CD4-positive, alpha-beta T cell treated with Interleukin-15 for 4 hours (primary cell): Measurements from ENCODE around the gene AREL1.
A peak's percentile ranks its signal among the peaks of the same experiment; 100 is the strongest.
"Not testable (repeated sequence)": the region's sequence is repeated elsewhere in the genome, so short reads cannot be mapped to it uniquely, and the experiment has no call there.

ENCODE experiments used
- DNase-seq: peaks from one replicate; pipeline ENCODE4 v3.0.0-alpha.2; 2020; ENCODE audit warnings: low spot score

AREL1 gene

GRCh38 chr14:74712499-74713394 is at the start of gene AREL1, which contains the start of gene FCF1:
TSS of gene AREL1 (minus strand) at chr14:74713080. CDS start at chr14:74685615, 27,465 bp downstream.
TSS of gene FCF1 (plus strand) at chr14:74713144. CDS start at chr14:74713198, 54 bp downstream.
- DNase-seq = peak; percentile 83

DNA sequence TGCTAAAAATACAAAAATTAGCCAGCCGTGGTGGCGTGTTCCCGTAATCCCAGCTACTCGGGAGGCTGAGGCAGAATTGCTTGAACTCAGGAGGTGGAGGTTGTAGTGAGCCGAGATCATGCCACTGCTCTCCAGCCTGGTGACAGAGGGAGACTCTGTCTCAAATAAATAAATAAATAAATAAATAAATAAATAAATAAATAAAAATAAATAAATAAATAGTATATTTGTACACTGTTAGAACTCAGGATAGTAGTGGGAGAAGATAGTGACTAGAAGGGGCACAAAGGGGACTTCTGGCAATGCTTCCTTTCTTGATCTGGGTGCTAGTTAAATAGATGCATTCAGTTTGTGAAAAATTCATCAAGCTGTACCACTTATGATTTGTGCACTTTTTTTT is 45.6 kb upstream of the AREL1 start:
- DNase-seq = not testable (repeated sequence)

DNA sequence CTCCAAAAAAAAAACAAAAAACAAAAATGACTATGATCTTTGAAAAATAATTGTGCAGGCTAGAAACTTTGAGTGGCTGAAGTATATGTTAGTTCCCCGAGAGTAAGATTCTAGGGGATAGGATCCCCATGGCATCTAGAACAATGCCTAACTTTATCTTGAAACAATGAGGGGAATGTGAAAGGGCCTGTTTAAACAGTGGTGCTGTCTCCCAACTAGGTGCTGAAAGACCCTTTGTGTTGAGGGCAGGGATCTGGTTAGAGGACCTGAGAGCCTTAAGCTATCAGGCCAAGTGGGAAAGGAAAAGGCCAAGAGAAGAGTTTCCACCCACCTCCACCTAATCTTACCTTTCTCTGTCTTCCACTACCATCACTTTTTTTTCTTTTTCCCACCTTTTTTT is 43.4 kb upstream of the AREL1 start:
- DNase-seq = no peak

DNA sequence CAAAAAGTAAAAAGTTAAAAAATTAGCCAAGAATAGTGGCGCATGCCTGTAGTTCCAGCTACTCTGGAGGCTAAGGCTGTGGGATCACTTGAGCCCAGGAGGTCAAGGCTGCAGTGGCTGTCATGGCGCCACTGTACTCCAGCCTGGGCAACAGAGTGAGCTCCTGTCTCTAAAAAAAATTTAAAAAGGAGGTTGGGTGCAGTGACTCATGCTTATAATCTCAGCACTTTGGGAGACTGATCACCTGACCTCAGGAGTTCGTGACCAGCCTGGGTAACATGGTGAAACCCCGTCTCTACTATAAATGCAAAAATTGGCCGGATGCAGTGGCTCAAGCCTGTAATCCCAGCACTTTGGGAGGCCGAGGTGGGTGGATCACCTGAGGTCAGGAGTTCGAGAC is 42.0 kb upstream of the AREL1 start:
- no peak for DNase-seq

GRCh38 chr14:74754157-74754556 is 41.3 kb upstream of the AREL1 start:
- no peak for DNase-seq

DNA sequence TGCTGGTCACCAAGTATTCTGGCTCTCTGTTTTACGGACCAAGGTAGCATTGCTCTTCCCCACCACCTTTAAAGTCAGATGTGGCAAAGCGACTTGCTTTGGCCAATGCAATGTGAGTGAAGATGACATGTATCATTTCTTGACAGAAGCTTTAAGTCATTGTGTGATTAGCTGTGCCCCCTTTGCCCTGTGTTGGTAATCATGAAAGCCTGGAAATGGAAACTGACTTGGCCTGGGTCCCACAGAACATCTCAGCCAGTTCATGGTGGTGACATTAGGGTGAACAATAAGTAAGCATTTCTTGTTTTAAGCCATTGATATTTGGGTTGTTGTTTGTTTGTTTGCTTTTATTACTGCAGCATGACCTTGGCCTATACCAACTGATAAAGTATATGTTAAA is 34.4 kb upstream of the AREL1 start:
- no peak for DNase-seq

GRCh38 chr14:74739293-74740030 is 26.6 kb upstream of the AREL1 start:
- no peak for DNase-seq

DNA sequence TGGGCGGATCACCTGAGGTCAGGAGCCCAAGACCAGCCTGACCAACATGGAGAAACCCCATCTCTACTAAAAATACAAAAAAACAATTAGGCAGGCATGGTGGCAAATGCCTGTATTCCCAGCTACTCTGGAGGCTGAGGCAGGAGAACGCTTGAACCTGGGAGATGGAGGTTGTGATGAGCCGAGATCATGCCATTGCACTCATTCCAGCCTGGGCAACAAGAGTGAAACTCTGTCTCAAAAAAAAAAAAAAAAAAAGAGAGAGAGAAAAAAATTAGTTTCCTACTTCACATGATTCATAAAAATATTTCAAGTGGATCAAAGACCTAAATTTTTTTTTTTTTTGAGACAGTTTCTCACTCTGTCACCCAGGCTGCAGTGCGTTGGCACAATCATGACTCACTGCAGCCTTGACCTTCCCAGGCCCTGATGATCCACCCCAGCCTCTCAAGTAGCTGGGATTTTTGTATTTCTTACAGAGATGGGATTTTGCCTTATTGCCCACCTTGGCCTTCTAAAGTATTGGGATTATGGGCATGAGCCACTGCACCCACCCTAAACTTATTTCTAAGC is 25.0 kb upstream of the AREL1 start:
- no peak for DNase-seq

- no peak for DNase-seq
These were observed 22.2 kb upstream of the AREL1 start for GRCh38 chr14:74735125-74735524.

DNA sequence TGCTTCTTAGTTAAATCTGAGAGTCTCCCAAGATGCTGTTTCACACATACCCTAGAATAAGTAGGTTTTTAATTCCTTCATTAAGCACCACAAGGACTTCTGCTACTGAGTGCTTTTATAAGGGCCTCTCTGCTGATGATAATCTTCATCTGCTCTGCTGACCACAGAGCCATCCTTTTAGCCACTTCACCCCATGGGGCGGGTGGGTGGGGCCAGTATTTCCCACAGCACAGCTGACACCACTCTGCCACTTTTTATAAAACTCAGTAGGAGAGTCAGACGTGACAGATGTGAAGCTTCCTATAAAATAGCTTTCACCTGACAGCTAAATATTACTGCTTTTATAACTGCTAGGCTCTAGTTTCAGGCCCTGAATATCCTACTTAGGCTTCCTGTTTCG is 20.3 kb upstream of the AREL1 start:
- DNase-seq = no peak

GRCh38 chr14:74732387-74732786 is 19.5 kb upstream of the AREL1 start:
- DNase-seq = no peak

DNA sequence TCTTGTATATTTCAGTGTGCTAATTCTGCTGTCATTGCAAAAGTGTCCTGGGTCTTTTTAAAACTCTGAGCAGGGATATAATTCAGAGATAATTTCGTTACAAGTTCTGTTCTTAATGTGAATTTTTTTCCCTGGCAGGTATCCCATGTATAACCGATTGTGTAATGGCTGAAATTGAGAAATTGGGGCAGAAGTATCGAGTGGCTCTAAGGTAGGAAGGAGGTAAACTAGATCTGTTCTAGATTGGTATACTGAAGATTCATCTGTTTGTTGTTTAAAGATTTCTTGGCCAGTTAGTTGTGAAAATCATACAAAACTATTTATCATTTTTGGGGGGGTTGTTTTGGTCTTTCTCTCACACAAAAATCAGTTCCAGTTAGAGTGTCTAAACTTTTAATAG is 10.3 kb upstream of the AREL1 start:
- no peak for DNase-seq

- DNase-seq = no peak
These were observed 7.6 kb upstream of the AREL1 start for GRCh38 chr14:74720526-74720925.

- DNase-seq = no peak
These were observed 485 bp upstream of the AREL1 start for GRCh38 chr14:74713395-74713735.

GRCh38 chr14:74711651-74712050 is 1.2 kb downstream of the AREL1 start:
- DNase-seq = no peak

GRCh38 chr14:74710480-74710879 is 2.4 kb downstream of the AREL1 start:
- DNase-seq = no peak

- DNase-seq = no peak
These were observed 7.0 kb downstream of the AREL1 start for GRCh38 chr14:74705613-74706500.

DNA sequence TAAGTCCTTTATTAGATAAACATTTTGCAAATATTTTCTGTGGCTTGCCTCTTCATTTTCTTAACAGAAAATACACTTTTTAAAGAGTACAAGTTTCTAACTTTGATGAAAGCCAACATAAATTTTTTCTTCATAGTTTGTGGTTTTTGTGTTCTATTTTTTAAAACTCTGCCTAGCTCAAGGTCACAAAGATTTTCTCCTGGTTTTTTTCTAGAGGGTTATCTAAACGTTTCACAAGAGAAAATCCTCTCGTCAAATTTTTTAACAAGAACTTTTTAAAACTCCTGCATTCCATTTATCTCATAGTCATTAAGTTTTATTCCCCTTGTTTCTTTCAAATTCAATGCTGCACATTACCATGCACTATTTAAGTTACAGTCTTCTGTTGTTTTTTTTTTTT is 8.2 kb downstream of the AREL1 start:
- DNase-seq = no peak

DNA sequence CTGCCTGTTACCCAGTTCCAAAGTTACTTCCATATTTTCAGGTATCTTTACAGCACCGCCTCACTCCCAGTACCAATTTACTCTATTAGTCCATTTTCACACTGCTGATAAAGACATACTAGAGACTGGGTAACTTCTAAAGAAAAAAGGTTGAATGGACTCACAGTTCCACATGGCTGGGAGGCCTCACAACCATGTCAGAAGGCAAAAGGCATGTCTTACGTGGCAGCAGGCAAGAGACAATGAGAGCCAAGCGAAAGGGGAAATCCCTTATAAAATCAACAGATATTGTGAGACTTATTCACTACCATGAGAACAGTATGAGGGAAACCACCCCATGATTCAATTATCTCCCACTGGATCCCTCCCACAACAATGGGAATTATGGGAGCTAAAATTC is 9.8 kb downstream of the AREL1 start:
- DNase-seq = no peak

- DNase-seq = no peak
These were observed 10.6 kb downstream of the AREL1 start for GRCh38 chr14:74702293-74702692.

DNA sequence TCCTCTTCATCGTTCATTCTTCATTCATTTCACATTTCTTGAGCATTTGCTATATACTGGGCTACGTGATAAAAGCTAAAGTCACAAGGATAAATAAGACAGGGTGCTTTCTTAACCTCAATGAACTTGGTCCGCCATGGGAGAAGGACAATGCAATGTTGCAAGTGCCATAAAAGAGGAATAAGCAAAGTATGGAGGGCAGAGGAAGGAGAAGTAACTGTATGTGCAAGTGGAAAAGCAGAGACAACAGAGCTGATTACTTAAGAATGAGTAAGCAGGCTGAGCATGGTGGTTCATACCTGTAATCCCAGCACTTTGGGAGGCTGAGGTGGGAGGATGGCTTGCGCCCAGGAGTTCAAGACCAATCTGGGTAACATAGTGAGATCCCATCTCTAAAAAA is 14.4 kb downstream of the AREL1 start:
- no peak for DNase-seq

DNA sequence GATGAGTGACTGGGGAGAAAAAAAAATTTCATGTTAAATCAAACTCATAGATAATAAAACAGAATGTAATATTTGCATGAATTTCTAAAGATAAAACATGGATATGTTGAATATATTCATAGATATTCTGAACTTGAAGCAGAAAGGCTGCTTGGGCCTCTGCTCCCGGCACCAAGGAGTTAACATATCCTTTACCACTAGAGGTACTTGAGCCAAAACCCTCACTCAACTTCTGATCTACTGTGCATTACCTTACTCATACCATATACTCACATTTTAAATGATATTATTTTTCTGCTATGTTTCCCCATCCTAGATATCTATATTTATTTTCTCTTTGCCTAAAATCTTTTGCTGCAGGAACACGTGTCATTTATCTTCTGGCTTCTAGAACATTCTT is 14.9 kb downstream of the AREL1 start:
- DNase-seq = no peak
